H1 (cell line): ENCODE results near the gene NRBF2. TPM values are rescaled to one million over a fixed set of nuclear protein-coding genes. Genes with fewer than 3 reads are reported as not detected.

Source experiments
- polyA plus RNA-seq, 7 experiments: library from polyadenylated mRNA; depleted of rRNA in 3 of 7; stranded (reverse) in 5 of 7; unstranded in 2 of 7; fragments of >200 nt in 5 of 7; fragments of 200-250 nt in 2 of 7; gene quantifications; 1 replicate in 5 of 7; 2 replicates in 1 of 7; 4 replicates in 1 of 7; pipeline versions ENCODE4 v1.2.1 to v1.2.3, GENCODE V29; 2011 to 2013; ENCODE audit warnings: missing spikeins in 2 of 7, mixed read lengths in 2 of 7
- small RNA-seq: library from polyadenylated mRNA; stranded (forward); fragments of <200 nt; extraction: miRNeasy Mini kit (QIAGEN cat#:217004); gene quantifications from one replicate; pipeline ENCODE3, GENCODE V24; 2013; ENCODE audit not compliant: insufficient read depth
- total RNA-seq: library from RNA; stranded (reverse); fragmentation: NEBNext Ultra II Directional; extraction: Animal tissue kit (Norgen Biotek cat#: 25700); gene quantifications from 2 replicates; pipeline ENCODE4 v1.2.1, GENCODE V29; 2021

Gene NRBF2
- total and polyA plus RNA-seq, 2 of the 8 experiments (the other 6 are each of a cell fraction or from before 2014, with no cell fraction given) = 11.0 to 29.9 TPM

Small RNAs within 50 kb of the gene (small RNA-seq; reads per million reads assigned to genes)
- gene RNU6-543P = not detected
